ENCODE results near the gene GPR180.

- TF ChIP-seq CTCF (IDR thresholded peaks at IDR 0.05) (no peak), POLR2AphosphoS5 (IDR thresholded peaks at IDR 0.05) (no peak)
These were observed 7.5 kb downstream of the GPR180 start for GRCh38 chr13:94609196-94609595.

Data from transverse colon (tissue), 4 donors.